MCF 10A (cell line): ENCODE results near the gene IFNK. TPM values are rescaled to one million over a fixed set of nuclear protein-coding genes. Genes with fewer than 3 reads are reported as not detected.
A peak's percentile ranks its signal among the peaks of the same experiment; 100 is the strongest.

Experiments used
- BruUV-seq: library from RNA; stranded (reverse); fragments of 400-500 nt; replicated peaks from 2 replicates; lab custom pipeline; 2021; lab: Mats Ljungman, UMichigan
- CTCF ChIA-PET: fragments of 300-600 bp; sonication (Branson Sonifier 250); formaldehyde crosslinking; extraction: SDS; loops from one replicate; lab custom pipeline; 2021; ENCODE audit warnings: antibody characterized with exemption, inconsistent platforms; lab: Yijun Ruan, JAX
- POLR2A ChIA-PET: fragments of 300-600, 350-650 bp; sonication (Branson Sonifier 250); formaldehyde crosslinking; extraction: SDS; loops from one replicate; lab custom pipeline; 2020; ENCODE audit warnings: antibody characterized with exemption, inconsistent platforms; lab: Yijun Ruan, JAX
- DNase-seq: peaks from one replicate; pipeline ENCODE4 v3.0.0-alpha.2; 2018; ENCODE audit not compliant: unreplicated experiment
- H3K27ac Mint-ChIP-seq: one replicate; pipeline ENCODE4 v1.8.0; 2022; ENCODE audit warnings: mild to moderate bottlenecking, low read depth, mixed read lengths; ENCODE audit not compliant: unreplicated experiment
- H3K27me3 Mint-ChIP-seq: one replicate; pipeline ENCODE4 v1.8.0; 2022; ENCODE audit warnings: mixed read lengths; ENCODE audit not compliant: insufficient read depth, unreplicated experiment
- H3K36me3 Mint-ChIP-seq: one replicate; pipeline ENCODE4 v1.8.0; 2022; ENCODE audit warnings: mild to moderate bottlenecking, moderate library complexity, mixed read lengths; ENCODE audit not compliant: insufficient read depth, unreplicated experiment
- H3K4me1 Mint-ChIP-seq: one replicate; pipeline ENCODE4 v1.8.0; 2022; ENCODE audit warnings: mixed read lengths; ENCODE audit not compliant: insufficient read depth, unreplicated experiment
- H3K4me3 Mint-ChIP-seq: one replicate; pipeline ENCODE4 v1.8.0; 2022; ENCODE audit warnings: mild to moderate bottlenecking, moderate library complexity, mixed read lengths; ENCODE audit not compliant: unreplicated experiment
- H3K9me3 Mint-ChIP-seq: one replicate; pipeline ENCODE4 v1.8.0; 2022; ENCODE audit warnings: mixed read lengths; ENCODE audit not compliant: unreplicated experiment
- CTCF ChIP-seq: fragments of 200-600 bp; IDR thresholded peaks from one replicate; pipeline ENCODE4 v1.8.0; 2022; ENCODE audit warnings: antibody characterized with exemption, mild to moderate bottlenecking; ENCODE audit not compliant: unreplicated experiment
- intact Hi-C: fragments of 100-400 bp; cut with micrococcal nuclease; formaldehyde crosslinking; loops from 2 replicates; pipeline ENCODE4 v1.14.1; 2022
- total RNA-seq: library from RNA; stranded (reverse); gene quantifications from 2 replicates; pipeline ENCODE4 v1.2.3, GENCODE V29; 2022

The IFNK gene
- total RNA-seq, 1 experiment from 2014 or later = not detected

- TF ChIP-seq CTCF = no peak
- Mint-ChIP-seq H3K9me3 (no peaks in the 10 kb centered on the region), H3K4me3 (peak overlapping the region; percentile 16), H3K4me1 (peaks cover 27% of the 10 kb centered on the region), H3K36me3 (no peaks in the 10 kb centered on the region), H3K27me3 (no peaks in the 10 kb centered on the region), H3K27ac (peak overlapping the region; percentile 5)
- intact Hi-C loops = no loop called here
- peak; percentile 51 for DNase-seq
- CTCF ChIA-PET = interaction anchor here (0.6 to 1.1 kb wide), 5 partner anchors 19 to 473 kb away, joined by 3 to 4 read pairs (median 3); no protein-coding TSS in a partner anchor
- no TSS peak for BruUV-seq
- POLR2A ChIA-PET = interaction anchor here (0.7 to 1.6 kb wide), 7 partner anchors 9 to 597 kb away, joined by 3 to 10 read pairs (median 3); no protein-coding TSS in a partner anchor
Observed at GRCh38 chr9:27505744-27506161, 18.3 kb upstream of the IFNK start.

GRCh38 chr9:27506981-27507380, 17.1 kb upstream of the IFNK start:
- BruUV-seq = no TSS peak
- POLR2A ChIA-PET = interaction anchor here (0.8 to 1.0 kb wide), 2 partner anchors 22 to 26 kb away, joined by 3 read pairs; no protein-coding TSS in a partner anchor
- no peaks in the 10 kb centered on the region for H3K27me3 Mint-ChIP-seq
- H3K36me3 Mint-ChIP-seq = no peaks in the 10 kb centered on the region
- DNase-seq = no peak
- no peak for TF ChIP-seq CTCF
- no peaks in the 10 kb centered on the region for H3K9me3 Mint-ChIP-seq
- CTCF ChIA-PET = no interaction called here
- H3K27ac Mint-ChIP-seq = no peak overlapping the region
- H3K4me1 Mint-ChIP-seq = peaks cover 26% of the 10 kb centered on the region
- no peak overlapping the region for H3K4me3 Mint-ChIP-seq
- intact Hi-C loops = no loop called here

GRCh38 chr9:27510780-27511179, 13.3 kb upstream of the IFNK start:
- H3K9me3 Mint-ChIP-seq = peaks cover 9% of the 10 kb centered on the region
- POLR2A ChIA-PET = interaction anchor here (0.7 to 1.3 kb wide), 3 partner anchors 9 to 147 kb away, joined by 3 to 4 read pairs (median 3); no protein-coding TSS in a partner anchor
- TF ChIP-seq CTCF = no peak
- CTCF ChIA-PET = interaction anchor here (0.6 kb wide), 3 partner anchors 68 to 179 kb away, joined by 3 read pairs; no protein-coding TSS in a partner anchor
- peaks cover 21% of the 10 kb centered on the region for H3K4me1 Mint-ChIP-seq
- H3K36me3 Mint-ChIP-seq = no peaks in the 10 kb centered on the region
- H3K27ac Mint-ChIP-seq = no peak overlapping the region
- intact Hi-C loops = no loop called here
- DNase-seq = no peak
- BruUV-seq = no TSS peak
- no peak overlapping the region for H3K4me3 Mint-ChIP-seq
- H3K27me3 Mint-ChIP-seq = no peaks in the 10 kb centered on the region

- Mint-ChIP-seq H3K27ac (no peak overlapping the region), H3K4me3 (no peak overlapping the region), H3K36me3 (peaks cover 5% of the 10 kb centered on the region), H3K9me3 (peaks cover 9% of the 10 kb centered on the region), H3K27me3 (no peaks in the 10 kb centered on the region), H3K4me1 (peaks cover 20% of the 10 kb centered on the region)
- DNase-seq = no peak
- no peak for TF ChIP-seq CTCF
- BruUV-seq = no TSS peak
- ChIA-PET POLR2A (no interaction called here), CTCF (no interaction called here)
- intact Hi-C loops = no loop called here
Observed at GRCh38 chr9:27511771-27512170, 12.3 kb upstream of the IFNK start.
